Endothelial cell of umbilical vein (primary cell): ENCODE results near the gene KCTD16. TPM values are rescaled to one million over a fixed set of nuclear protein-coding genes. Genes with fewer than 3 reads are reported as not detected.

Experiments
- BruUV-seq: library from RNA; stranded (reverse); fragments of 400-500 nt; replicated peaks from 2 replicates; lab custom pipeline; 2021; lab: Mats Ljungman, UMichigan
- CTCF ChIA-PET: fragments of 300-600, 350-600 bp; sonication (Branson Sonifier 250); formaldehyde crosslinking; loops from one replicate; lab custom pipeline; 2021; ENCODE audit warnings: antibody characterized with exemption, inconsistent platforms; lab: Charles Lee
- POLR2A ChIA-PET: fragments of 300-600, 350-600 bp; sonication (Branson Sonifier 250); formaldehyde crosslinking; loops from one replicate; lab custom pipeline; 2021; ENCODE audit warnings: antibody characterized with exemption, inconsistent platforms; lab: Charles Lee
- DNase-seq: peaks from one replicate; pipeline ENCODE4 v3.0.0-alpha.2; 2011; ENCODE audit warnings: low read depth, low spot score
- FAIRE-seq: peaks from 2 replicates; lab custom pipeline; 2011; peaks lifted over from hg19 to GRCh38; lab: Jason Lieb, UNC
- H2AFZ ChIP-seq: 2 replicates; pipeline ENCODE4 v1.6.0; 2012; ENCODE audit warnings: low read depth, low read length, control low read depth, inconsistent platforms
- H3K27ac ChIP-seq: 2 replicates; pipeline ENCODE4 v1.5.1; 2011; ENCODE audit warnings: low read depth, mild to moderate bottlenecking, control low read depth, low read length, moderate library complexity; ENCODE audit not compliant: insufficient read depth
- H3K27me3 ChIP-seq, 2 experiments: 2 replicates each; pipeline versions ENCODE4 v1.6.0 to v1.6.1; 2011; ENCODE audit warnings: low read length in 2 of 2, mixed read lengths in 1 of 2; ENCODE audit not compliant: control insufficient read depth in 2 of 2, insufficient read depth in 2 of 2
- H3K36me3 ChIP-seq, 2 experiments: 2 replicates in 1 of 2; 3 replicates in 1 of 2; pipeline ENCODE4 v1.5.1; 2011; ENCODE audit warnings: low read length in 2 of 2, mild to moderate bottlenecking in 1 of 2, moderate library complexity in 1 of 2; ENCODE audit not compliant: control insufficient read depth in 2 of 2, insufficient read depth in 2 of 2; ENCODE audit errors: extremely low read depth in 1 of 2
- H3K4me1 ChIP-seq: 3 replicates; pipeline ENCODE4 v1.5.1; 2011; ENCODE audit warnings: mild to moderate bottlenecking, low read length; ENCODE audit not compliant: control insufficient read depth, insufficient read depth; ENCODE audit errors: extremely low read depth
- H3K4me2 ChIP-seq: 2 replicates; pipeline ENCODE4 v1.6.1; 2011; ENCODE audit warnings: low read length, control low read depth, mixed read lengths; ENCODE audit not compliant: insufficient read depth
- H3K4me3 ChIP-seq, 3 experiments: fragments of 200-600 bp in 1 of 3; sonication (generic), shearing (Covaris generic) in 1 of 3; replicated peaks in 1 of 3; 2 replicates each; pipeline ENCODE4 v1.5.1; 2011 to 2016; ENCODE audit warnings: control low read depth in 3 of 3, low read length in 3 of 3, mild to moderate bottlenecking in 2 of 3, inconsistent platforms in 1 of 3, low read depth in 1 of 3, moderate library complexity in 1 of 3; ENCODE audit not compliant: insufficient read depth in 1 of 3
- H3K79me2 ChIP-seq: 2 replicates; pipeline ENCODE4 v1.6.0; 2012; ENCODE audit warnings: low read length, inconsistent platforms; ENCODE audit not compliant: control insufficient read depth, insufficient read depth
- H3K9ac ChIP-seq: replicated peaks from 2 replicates; pipeline ENCODE3; 2011; ENCODE audit warnings: low read length, control low read depth; ENCODE audit not compliant: insufficient read depth; ENCODE audit errors: extremely low read depth
- H3K9me1 ChIP-seq: replicated peaks from 3 replicates; pipeline ENCODE4 v1.6.0; 2011; ENCODE audit warnings: mild to moderate bottlenecking, low read length; ENCODE audit not compliant: control insufficient read depth, insufficient read depth; ENCODE audit errors: extremely low read depth
- H3K9me3 ChIP-seq: replicated peaks from 2 replicates; pipeline ENCODE4 v1.5.1; 2012; ENCODE audit warnings: low read length, inconsistent platforms; ENCODE audit not compliant: control insufficient read depth, insufficient read depth
- H4K20me1 ChIP-seq: replicated peaks from 2 replicates; pipeline ENCODE3; 2011; ENCODE audit warnings: mild to moderate bottlenecking, low read length; ENCODE audit not compliant: control insufficient read depth, insufficient read depth; ENCODE audit errors: extremely low read depth
- CTCF ChIP-seq, 2 donors: IDR thresholded peaks; 1 replicate in 1 of 2; 2 replicates in 1 of 2; pipeline ENCODE4 v1.5.1; 2011; ENCODE audit warnings: low read length in 2 of 2, mild to moderate bottlenecking in 2 of 2, moderate library complexity in 2 of 2, control low read depth in 1 of 2, inconsistent platforms in 1 of 2, low read depth in 1 of 2; ENCODE audit not compliant: insufficient read depth in 1 of 2; ENCODE audit errors: extremely low read depth in 1 of 2
- EZH2 ChIP-seq: IDR thresholded peaks from 2 replicates; pipeline ENCODE4 v1.6.1; 2012; ENCODE audit warnings: borderline replicate concordance, low read depth, mild to moderate bottlenecking, moderate library complexity, low read length, inconsistent platforms; ENCODE audit not compliant: severe bottlenecking
- FOS ChIP-seq: IDR thresholded peaks from 2 replicates; pipeline ENCODE4 v1.6.1; 2011; ENCODE audit warnings: mild to moderate bottlenecking, low read length, moderate library complexity, borderline replicate concordance; ENCODE audit not compliant: insufficient read depth
- GATA2 ChIP-seq: IDR thresholded peaks from 2 replicates; pipeline ENCODE4 v1.7.0; 2011; ENCODE audit warnings: low read depth, mild to moderate bottlenecking, moderate library complexity, mixed read lengths, low read length; ENCODE audit not compliant: insufficient read length, insufficient read depth
- JUN ChIP-seq: IDR thresholded peaks from 2 replicates; pipeline ENCODE4 v1.6.1; 2011; ENCODE audit warnings: borderline replicate concordance, low read depth; ENCODE audit not compliant: insufficient read length, insufficient read depth
- MAX ChIP-seq: IDR thresholded peaks from 2 replicates; pipeline ENCODE4 v1.6.1; 2011; ENCODE audit not compliant: insufficient read depth, insufficient read length
- MYC ChIP-seq: IDR thresholded peaks from one replicate; pipeline ENCODE4 v1.6.1; 2011; ENCODE audit warnings: mild to moderate bottlenecking, low read depth, low read length
- POLR2A ChIP-seq: IDR thresholded peaks from 2 replicates; pipeline ENCODE4 v1.6.1; 2012; ENCODE audit warnings: low read depth, mild to moderate bottlenecking, control low read depth, low read length
- POLR2AphosphoS5 ChIP-seq: IDR thresholded peaks from 2 replicates; pipeline ENCODE4 v1.6.1; 2012; ENCODE audit warnings: low read depth, mild to moderate bottlenecking, control low read depth, low read length, moderate library complexity; ENCODE audit not compliant: insufficient read depth
- dilution Hi-C: fragments of 300-500 bp; cut with MboI; formaldehyde crosslinking; loops from one replicate; pipeline ENCODE4 v1.15.0; 2019; ENCODE audit warnings: low sequenced_read_pairs; ENCODE audit not compliant: extremely low pct_ligation_motif_present
- intact Hi-C: fragments of 100-400 bp; cut with micrococcal nuclease; formaldehyde crosslinking; loops from one replicate; pipeline ENCODE4 v1.10.0; 2022
- polyA plus RNA-seq, 4 experiments: library from polyadenylated mRNA; depleted of rRNA in 3 of 4; stranded (reverse) in 3 of 4; unstranded in 1 of 4; fragments of >200 nt; gene quantifications; 2 replicates each; pipeline versions ENCODE4 v1.2.1 to v1.2.3, GENCODE V29; 2011 to 2012; ENCODE audit warnings: missing spikeins in 1 of 4
- total RNA-seq: library from RNA; stranded (reverse); gene quantifications from 2 replicates; pipeline ENCODE4 v1.2.3, GENCODE V29; 2021

Gene KCTD16
- total and polyA plus RNA-seq, 2 donors (not counting 3 experiments of a cell fraction or from before 2014, with no cell fraction given): 0.21 to 0.49 TPM

GRCh38 chr5:144219869-144220268 is 49.2 kb downstream of the KCTD16 start:
- H3K9me3 ChIP-seq: no peaks in the 10 kb centered on the region
- no peaks in the 10 kb centered on the region for H3K36me3 ChIP-seq
- FAIRE-seq: no peak
- DNase-seq: no peak
- H3K27me3 ChIP-seq: no peaks in the 10 kb centered on the region
- H3K9ac ChIP-seq: no peak overlapping the region
- BruUV-seq: no TSS peak
- H3K4me3 ChIP-seq: no peak overlapping the region
- ChIA-PET CTCF (interaction anchor here (1.0 to 2.0 kb wide), 2 partner anchors 14 to 16 kb away, joined by 3 to 8 read pairs; no protein-coding TSS in a partner anchor), POLR2A (no interaction called here)
- H3K9me1 ChIP-seq: no peaks in the 10 kb centered on the region
- no peak for TF ChIP-seq MAX
- no peak for TF ChIP-seq FOS
- TF ChIP-seq MYC: no peak
- TF ChIP-seq CTCF (IDR thresholded peaks at IDR 0.05; ENCODE audit: extremely low read depth in 1 of 2, insufficient read depth in 1 of 2, low read depth in 1 of 2, low read length in 2 of 2): no peak
- TF ChIP-seq POLR2A: no peak
- no peak for TF ChIP-seq POLR2AphosphoS5
- no peak for TF ChIP-seq JUN
- no peak for TF ChIP-seq GATA2
- TF ChIP-seq EZH2: no peak
- no peak overlapping the region for H3K4me2 ChIP-seq
- no peaks in the 10 kb centered on the region for H3K4me1 ChIP-seq
- H3K79me2 ChIP-seq: no peaks in the 10 kb centered on the region
- H2AFZ ChIP-seq: no peak overlapping the region
- dilution Hi-C loops: no loop called here
- no peak overlapping the region for H3K27ac ChIP-seq
- intact Hi-C loops: no loop called here
- no peaks in the 10 kb centered on the region for H4K20me1 ChIP-seq
